Activated T-cell treated with anti-CD3 and anti-CD28 coated beads, Interleukin-2, amount 50 U/mL, for 1 hour (primary cell): ENCODE results near the gene GAS6.

Experiments
- DNase-seq: peaks from one replicate; pipeline ENCODE4 v3.0.0-alpha.2; 2020

GAS6 gene

DNA sequence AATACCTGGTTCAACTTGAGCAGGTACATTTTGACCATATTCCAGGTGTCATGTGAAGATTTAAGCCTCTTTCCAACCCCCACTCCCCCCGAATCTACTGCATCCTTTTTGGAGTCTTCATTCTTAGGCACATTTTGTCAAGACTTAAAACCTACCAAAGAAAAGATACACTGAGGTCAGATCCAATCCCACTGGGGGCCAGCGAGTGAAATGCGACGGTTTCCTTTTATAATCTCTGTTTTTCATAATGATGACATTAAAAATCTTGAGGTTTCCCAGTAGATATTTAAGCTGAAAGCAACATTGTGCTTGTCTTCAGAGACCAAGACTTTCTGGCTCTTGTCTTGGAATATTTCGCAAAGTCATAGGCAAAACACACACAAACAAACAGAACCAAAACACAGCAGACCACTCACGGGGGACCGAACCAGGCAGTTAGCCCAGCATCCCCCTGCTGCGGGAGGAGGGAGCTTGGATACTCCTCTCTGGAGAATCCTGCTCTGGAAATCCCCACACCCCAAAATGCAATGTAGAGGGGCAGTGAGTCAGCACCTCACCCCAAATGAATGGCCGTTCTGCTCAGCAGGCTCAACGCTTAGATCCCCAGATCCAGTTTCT, 506 bp upstream of the GAS6 start:
- no peak for DNase-seq

DNA sequence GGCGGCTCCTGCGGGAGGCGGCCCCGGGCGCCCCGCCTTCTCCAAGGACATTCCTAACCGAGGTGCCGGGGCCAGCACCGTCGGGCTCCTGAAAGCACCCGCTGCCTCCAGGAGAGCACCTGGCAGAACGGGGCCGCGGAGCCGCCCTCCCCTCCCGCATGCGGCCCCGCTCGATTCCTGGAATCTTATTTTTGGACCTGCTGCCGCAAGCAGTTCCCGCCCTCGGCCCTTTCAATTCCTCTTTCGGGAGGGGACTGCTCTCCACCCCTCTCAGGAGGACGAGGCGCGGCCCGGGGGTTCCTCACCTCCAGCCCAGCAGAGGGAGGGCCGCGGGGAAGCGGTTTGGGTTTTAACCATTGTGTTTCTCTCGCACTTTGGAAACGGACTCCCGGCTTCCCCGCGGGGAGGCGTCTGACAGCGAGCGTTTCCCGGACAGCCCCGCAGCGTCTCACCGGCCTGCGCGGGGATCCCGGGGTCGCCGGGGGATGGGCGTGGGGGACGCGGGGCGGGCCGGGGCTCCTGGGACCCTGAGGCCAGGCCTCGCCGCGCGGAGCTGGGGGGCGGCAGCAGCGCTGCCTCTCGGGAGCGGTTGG, 849 bp downstream of the GAS6 start:
- DNase-seq: peak; percentile 35

DNA sequence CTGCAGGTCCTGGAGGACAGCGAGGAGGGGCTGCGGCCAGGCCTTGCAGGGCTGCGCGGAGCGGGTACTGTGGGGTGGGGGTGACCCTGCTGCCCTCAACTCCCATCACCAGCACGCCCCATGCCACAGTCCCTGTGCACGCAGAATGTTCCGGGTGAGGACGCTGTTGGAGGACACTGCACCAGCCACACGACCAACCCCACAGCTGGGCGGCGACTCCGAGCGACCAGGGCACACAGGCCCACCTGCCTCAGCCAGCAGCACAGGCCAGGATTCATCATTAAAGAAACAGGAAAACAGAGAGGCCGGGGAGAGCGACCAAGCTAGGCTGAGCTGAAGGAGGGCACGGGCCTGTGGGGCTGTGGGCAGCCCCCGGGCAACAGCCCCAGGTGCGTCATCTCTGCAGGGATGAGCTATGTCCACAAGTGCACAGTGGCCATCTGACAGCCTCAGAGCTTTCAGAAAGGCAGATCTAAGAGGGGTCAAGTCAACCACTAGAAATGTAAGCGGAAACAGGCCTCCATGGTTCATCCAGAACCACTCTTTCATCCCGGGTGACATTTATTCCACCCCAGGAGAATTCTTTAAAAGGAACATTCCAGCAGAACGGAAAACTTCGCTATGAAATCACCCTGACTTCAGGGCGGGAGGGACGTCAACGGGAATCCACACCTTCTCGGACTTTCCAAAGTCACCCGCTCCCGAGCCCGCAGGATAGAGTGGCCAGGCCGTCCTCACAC, 1.5 kb downstream of the GAS6 start:
- no peak for DNase-seq

DNA sequence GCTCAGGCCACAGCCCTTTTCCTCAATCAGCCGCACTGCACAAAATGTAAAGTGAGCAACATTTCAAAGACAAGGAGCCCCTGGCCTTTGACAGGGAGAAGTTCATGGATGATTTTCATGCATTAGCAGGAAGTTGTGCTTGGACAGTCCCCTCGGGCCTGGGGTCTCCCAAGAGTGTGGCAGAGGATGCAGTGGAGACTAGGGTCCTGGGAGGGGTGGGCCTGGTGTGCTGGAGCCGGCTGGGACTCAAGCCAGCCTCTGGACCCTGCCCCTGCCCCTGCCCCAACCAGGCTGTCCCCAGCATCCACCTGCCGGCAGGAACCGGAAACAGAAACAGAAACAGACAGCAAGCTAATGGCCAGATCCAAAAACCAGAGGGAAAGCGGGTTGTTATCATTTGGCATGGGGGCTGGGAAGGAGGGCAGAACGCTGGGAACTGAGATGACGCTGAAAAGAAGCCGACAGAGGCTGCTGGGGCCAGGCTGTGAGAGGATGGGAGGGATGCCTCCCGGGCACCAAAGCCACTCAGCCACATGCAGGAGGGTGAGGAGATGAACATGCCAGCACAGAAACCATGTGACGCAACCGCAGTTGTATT, 2.3 kb downstream of the GAS6 start:
- no peak for DNase-seq

DNA sequence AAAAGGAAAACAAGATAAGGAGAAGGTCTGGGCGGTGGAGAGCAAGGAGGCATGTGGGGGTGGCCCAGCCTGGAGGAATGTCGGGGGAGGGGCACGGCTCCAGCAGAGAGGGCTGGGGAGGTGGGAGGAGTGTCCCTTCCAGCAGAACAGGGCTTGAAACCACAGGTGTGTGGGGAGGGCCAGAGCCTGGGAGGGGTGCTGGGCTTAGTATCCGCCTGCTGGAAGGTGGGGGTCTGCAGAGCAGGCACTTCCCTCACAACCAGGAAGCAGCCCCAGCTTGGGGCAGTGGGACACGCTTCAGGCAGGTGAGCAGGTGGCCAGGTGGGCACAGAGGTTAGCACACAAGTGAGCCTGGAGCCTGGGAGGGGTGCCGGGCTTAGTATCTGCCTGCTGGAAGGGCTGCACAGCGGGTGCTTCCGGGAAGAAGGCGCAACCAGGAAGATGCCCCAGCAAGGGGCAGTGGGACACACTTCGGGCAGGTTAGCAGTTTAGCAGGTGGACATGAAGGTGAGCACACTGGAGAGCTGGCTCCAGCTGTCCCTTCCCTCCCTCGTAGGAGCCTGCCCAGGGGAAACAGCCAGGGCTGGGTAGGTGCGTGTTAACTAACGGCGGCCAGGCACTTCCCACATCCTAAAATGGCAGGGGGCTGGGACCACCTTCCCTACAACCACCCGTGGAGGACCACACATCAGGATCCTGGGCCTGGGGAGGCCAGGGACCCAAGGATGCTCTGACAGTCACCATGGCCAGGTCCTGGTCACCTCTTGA, 3.0 kb downstream of the GAS6 start:
- DNase-seq: no peak

DNA sequence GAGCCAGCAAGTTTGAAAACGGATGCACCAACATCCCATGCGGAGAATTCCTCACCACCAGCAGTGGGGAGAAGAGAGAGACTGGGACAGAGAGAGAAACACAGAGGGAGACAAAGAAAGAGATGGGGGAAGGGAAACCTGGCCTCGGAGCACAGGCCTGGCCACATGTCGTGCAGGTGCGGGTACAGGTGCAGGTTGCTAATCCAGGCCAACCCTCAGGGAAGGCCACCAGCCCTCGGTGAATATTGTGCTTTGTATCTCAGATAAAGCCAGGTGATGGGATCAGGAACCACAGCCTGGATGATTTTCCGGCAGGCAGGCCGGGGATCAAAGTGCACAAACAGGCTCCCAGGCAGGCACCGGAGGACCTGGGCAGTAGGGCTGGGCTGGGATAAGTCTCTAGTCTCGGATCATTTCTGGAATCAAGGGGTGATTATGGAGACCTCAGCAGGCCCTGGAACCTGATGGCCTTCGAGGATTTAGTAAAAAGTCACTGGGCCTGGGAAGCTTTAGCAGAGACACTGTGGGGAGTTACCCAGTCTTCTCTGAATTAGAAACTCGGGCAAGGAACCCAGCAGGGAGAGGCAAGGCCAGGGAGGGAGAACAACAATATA, 3.7 kb downstream of the GAS6 start:
- DNase-seq: no peak

DNA sequence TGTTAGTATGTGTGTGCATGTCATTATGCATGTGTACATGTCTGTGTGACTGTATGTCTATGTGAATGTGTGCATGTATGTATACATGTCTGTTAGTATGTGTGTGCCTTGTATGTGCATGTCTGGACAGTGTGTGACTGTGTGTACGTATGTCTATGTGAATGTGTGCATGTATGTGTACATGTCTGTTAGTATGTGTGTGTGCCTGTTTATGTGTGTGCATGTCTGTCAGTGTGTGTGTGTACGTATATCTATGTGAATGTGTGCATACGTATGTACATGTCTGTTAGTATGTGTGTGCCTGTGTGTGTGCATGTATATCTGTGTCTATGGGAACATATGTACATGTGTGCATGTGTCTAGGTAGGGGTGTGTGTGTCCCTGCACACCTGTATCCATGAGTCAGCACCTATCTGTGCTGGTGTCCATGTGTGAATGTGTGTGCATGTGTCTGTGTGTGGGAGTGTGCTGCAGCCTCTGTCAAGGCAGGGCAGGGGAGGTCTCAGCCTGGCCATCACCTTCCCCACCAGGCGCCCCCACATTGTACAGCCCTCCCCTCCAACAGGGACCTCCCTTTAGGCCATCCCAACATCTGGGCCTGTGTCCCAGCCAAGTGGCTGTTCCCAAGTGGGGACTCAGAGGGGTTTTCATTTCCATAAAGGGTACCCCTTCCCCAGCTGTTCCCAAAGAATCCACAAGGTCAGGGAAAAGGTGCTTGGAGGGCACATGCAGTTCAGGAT, 4.4 kb downstream of the GAS6 start:
- DNase-seq: no peak

DNA sequence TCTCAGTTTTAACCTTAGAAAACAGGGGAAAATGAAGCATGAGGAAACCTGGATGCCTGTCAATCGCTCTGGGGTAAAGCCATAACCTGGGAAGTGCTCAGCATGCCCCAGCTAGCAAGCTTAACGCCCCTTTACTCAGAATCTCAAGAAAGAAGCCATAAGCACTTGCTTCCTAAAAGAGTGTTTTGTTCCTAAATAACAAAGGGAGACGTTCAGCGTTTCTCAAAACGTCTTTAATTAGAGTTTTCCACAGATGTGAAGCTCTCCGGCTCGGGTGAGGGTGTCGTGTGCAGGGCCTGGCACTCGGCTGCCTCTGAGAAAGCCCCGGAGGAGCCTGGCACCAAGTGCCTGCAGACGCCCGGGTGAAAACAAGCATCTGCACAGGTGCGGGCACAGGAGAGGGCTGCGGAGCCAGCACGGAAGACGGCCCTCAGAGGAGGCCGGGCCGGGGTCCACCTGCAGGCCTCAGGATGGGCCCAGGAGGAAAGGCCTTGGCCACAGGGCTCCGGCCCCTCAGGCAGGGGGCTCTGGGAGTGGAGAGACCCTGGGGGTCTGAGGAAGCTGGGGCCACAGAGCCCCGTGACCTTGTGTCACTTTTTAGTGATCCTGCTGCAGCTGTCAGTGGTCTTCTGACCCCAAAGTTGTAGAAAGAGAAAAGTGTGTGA, 6.2 kb downstream of the GAS6 start:
- no peak for DNase-seq

DNA sequence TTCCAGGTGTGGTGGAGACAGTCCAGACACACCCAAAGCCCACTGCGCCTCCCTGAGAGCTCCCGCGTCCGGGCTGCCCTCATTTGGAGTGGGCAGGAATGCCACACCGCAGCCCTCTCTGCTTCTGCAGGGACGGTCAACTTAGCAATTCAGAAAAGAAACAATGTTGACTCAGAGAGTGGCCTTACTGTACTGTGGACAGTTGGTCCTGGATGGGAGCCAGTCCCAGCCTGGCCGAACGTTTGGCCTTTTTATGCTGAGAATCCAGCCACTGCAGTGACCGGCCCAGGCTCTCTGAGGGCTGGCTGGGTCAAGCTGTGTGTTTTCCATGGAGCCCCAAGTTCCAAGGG, 7.2 kb downstream of the GAS6 start:
- DNase-seq: no peak

DNA sequence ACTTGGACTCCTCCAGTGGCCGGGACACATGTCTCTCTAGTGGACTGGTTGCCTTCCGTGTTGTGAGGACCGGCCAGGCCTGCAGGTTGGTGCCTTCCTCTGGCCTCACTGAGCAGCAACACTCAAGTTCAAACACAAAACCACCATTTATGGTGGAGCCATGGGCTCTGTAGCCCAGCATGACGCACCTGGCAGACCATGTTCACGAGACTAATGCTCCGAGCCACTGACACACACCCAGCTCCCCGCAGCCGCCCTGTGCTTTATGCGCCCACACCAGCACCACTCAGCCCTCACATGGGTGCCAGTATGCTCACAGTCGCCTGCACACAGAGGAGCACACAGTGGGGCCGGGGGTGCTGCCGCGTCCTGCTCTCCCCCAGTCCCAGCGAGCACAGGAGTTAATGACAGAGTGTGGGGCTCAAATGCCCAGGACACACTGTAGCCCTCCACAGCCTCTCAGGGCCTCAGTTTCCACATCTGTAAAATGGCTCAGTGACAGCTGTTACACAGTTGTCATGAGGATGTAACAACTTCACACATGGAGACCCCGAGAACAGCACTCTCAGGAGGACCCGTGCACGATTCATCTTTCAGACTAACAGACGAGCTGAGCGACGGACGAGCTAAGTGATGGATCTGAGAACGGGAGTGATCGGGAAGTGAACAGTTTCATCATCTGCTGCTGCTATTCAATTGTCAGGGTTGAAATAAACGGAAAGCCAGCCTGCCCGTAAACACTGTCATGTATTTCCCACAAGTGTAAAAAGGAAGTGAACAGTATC, 7.8 kb downstream of the GAS6 start:
- DNase-seq: no peak

DNA sequence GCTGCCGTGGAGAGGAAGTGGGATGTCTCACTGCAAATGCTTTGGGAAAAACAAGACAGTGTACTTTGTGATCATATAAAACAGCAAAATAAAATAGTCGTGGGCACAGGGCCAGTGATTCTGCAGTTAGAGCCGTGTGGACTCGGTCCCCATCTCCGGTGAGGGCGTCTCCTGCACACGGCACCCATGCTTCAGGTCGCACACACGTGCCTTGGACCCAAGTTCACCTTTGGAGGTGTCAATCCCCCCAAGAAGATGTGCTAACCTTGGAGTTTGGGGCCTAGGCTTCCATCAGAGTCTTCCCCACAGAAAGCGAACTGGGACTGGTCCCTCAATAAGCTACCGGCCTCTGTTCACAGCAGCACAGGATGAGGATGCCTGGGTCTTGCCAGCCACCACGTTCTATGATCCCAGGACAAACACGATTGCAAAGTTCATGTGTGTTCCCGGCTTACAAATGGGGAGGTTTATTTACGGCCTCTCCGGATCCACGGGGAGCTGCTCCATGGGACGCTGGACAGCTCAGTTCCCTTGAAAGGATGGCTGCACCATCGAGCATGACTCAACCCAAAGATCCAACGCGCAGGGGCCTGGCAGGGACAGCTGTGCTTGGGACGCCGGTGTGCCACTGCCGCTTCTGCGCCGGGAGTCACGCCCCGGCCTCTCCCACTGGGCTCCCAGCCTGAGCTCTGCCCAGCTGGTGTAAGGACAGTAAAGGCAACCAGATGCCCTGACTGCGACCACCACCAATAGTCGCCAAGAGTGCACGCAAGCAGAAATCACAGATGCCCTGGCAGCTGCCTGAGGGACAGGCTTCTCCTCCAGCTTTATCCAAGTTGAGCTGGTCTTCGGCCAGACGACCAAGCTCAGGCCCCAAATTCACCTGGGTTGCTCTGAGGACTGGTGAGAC, 8.6 kb downstream of the GAS6 start:
- DNase-seq: no peak

DNA sequence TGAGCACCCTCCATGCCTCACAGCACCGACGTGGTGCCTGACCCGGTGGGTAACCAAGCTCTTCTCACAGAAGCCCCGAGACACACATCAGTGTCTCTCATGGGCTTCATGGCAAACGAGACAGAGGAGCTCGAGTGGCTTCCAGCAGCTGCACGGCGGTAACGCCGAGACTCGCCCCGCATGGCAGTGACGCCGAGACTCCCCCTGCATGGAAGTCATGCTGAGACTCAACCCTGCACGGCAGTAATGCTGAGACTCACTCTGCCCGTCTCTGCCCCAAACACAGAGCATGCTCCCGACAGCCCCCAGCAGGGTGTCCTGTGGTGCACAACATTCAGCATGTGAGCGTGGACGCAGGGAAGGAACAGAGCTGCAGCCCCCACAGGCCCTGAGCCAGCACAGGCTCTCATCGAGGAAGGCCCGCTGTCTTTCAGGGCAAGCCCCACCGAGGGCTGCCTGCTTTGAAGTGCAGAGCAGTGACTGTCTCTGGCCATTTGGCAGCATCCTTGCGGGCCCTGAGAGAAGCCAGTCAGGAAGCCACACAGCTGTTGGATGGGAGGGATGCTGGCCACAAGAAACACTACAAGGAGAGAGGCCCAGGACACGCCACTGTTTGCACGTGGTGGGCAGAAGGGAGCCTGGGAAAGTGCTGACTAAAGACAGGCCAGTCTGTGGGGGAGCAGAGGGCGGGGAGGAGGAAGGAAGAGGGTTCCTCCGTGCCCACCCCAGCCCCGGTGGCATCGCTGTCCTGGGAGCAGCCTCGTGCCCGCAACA, 9.5 kb downstream of the GAS6 start:
- no peak for DNase-seq

DNA sequence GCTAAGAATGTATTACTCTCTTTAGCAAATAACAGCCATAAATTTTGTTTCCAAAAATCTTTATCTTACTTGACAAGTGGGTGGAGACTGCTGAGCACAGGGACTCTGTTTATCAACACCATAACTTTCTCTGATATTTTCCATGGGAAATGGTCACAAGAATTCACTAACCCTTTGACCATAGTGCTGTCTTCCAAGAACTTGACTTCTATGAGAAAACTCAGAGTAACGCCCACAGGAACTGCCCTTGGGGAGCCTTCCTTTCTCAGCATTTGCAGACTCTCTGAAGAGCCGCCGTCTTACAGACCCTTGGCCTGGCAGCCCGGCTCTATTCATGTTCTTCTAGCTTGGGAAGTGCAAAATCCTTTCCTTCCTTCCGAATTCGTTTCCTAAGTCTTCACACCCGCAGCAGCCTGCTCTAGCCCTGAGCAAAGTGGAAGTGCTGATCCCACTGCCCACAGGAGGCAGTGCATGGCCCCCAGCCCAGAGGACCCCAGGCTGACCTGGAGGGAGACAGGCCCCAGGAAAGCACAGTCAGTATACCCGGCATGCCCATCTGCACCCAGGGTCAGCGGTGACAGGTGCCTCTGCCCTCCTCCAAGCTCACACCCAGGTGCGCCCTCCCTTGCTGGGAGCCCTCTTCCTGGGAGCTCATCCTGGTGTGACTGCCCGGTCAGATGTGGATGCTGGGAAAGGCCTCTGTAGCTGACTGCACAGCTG, 10.2 kb downstream of the GAS6 start:
- no peak for DNase-seq

DNA sequence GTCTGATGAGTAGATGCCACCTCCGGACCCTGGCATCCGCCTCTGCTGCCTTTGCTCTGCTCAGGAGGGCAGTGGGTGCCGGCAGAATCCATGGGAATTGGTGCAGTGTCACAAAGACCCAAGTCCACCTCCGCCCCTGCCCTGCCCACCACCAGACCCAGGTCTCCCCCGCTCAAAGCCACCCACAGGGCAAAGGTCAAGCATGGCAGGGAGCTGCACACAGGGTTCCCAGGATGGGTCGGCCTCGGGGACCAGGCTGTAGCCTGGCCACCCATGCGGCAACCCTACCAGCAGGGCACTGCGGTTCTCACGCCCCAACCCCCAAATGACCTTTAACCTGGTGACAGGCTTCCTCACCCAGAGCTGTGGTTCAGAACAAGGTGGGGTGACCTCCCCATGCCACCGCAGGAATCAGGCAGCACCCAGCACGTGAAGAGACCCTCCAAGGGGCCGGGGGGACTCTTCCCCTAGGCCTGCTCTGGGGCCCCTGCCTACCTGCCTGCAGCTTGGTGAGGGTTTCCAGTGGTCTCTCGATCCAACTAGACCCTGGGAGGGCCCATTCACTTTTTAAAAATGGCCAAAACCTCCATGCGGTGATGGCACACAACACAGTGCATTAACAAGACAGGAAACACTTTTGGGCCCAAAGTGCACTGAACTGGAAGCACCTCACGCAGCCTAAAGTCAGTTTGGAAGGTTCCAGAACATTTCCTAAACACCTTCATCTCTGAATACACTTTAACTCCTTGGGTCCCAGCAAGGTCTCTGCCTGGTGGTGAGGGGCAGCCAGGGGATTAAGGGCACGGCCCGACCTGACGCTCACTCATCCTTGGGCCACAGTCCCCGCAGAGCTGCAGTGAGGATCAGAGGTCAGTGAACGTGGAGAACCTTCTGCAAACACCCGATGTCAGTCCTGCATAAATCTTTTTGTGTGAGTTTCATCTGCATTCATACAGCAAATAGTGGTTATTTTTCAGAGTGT, 11.0 kb downstream of the GAS6 start:
- no peak for DNase-seq

DNA sequence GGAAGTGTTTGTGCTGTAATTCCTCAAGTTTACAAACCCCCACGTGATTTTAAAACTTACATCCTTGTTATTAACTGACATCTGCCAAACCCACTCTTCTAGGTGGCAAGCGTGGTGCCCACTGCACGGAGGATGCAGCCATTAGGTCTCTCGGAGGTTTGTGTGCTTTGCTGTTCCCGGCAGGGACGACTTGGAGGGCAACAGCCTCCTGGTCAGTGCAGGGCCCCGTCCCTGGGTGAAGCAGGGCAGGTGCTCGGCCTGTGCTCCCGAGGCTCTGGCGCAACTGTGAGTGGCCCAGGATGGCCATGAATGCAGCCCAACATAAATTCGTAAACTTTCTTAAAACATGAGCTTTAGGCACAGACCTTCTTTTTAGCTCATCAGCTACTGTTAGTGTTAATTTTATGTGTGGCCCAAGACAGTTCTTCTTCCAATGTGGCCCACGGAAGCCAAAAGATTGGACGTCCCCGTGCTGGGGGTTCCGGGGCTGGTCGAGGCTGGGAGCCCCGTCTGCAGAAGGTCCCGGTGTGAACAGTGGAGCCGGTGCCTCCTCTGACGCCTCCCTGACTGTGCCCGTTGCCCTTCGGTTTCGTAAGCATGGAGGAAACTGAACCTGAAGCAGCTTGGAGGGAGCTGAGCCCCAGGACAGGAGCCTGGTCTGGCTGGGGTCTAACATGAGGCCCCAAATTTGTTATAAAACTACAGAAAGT, 11.9 kb downstream of the GAS6 start:
- no peak for DNase-seq

DNA sequence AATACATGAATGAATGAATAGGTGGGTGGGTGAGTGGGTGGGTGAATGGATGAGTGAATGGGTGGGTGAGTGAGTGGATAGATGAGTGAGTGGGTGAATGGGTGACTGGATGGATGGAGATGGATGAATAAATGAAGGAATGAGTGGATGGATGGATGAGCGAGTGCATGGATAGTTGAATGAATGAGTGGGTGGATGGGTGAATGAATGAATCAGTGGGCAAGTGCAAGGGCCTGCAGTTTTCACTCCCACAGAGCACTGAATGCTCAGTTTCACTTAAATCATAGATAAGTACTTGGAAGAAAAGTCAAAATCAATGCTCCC, 12.4 kb downstream of the GAS6 start:
- DNase-seq: no peak
